Breast epithelium (tissue), 4 donors: ENCODE data around the gene SLC9A3. TPM values are rescaled to one million over a fixed set of nuclear protein-coding genes. Genes with fewer than 3 reads are reported as not detected.

ENCODE experiments used
- DNase-seq, 2 donors: peaks; one replicate each; pipeline ENCODE4 v3.0.0-alpha.2; 2019; ENCODE audit warnings: low spot score in 2 of 2
- H3K27ac ChIP-seq, 2 donors: fragments of 200-600 bp; sonication (generic) in 1 of 2; one replicate each; pipeline ENCODE4 v1.5.1; 2016 to 2019; ENCODE audit warnings: mild to moderate bottlenecking in 1 of 2
- H3K27me3 ChIP-seq, 2 donors: fragments of 200-600 bp; sonication (generic) in 1 of 2; one replicate each; pipeline versions ENCODE4 v1.5.1 to v1.6.0; 2017 to 2019; ENCODE audit warnings: control low read depth in 1 of 2, mild to moderate bottlenecking in 1 of 2
- H3K36me3 ChIP-seq: fragments of 200-600 bp; one replicate; pipeline ENCODE4 v1.5.1; 2019
- H3K4me1 ChIP-seq, 2 donors: fragments of 200-600 bp; sonication (generic); one replicate each; pipeline ENCODE4 v1.5.1; 2016 to 2019; ENCODE audit warnings: control low read depth in 1 of 2
- H3K4me3 ChIP-seq, 3 donors: fragments of 200-600 bp; sonication (generic); 1 replicate in 2 of 3; 2 replicates in 1 of 3; pipeline ENCODE4 v1.5.1; 2016 to 2019; ENCODE audit warnings: mild to moderate bottlenecking in 3 of 3, moderate library complexity in 2 of 3
- H3K9me3 ChIP-seq, 2 donors: fragments of 200-600 bp; sonication (generic) in 1 of 2; one replicate each; pipeline ENCODE4 v1.5.1; 2016 to 2019; ENCODE audit warnings: control low read depth in 1 of 2
- CTCF ChIP-seq, 3 donors: fragments of 450-650 bp; IDR thresholded peaks; one replicate each; pipeline ENCODE4 v1.5.1; 2016 to 2017; ENCODE audit warnings: antibody characterized with exemption in 3 of 3, mild to moderate bottlenecking in 3 of 3, moderate library complexity in 3 of 3
- POLR2A ChIP-seq: fragments of 450-650 bp; IDR thresholded peaks from one replicate; pipeline ENCODE4 v1.6.1; 2016; ENCODE audit warnings: antibody characterized with exemption, mild to moderate bottlenecking, moderate library complexity
- POLR2AphosphoS5 ChIP-seq, 3 donors: sonication (generic); formaldehyde crosslinking; IDR thresholded peaks; one replicate each; pipeline ENCODE4 v1.6.1; 2017; ENCODE audit warnings: antibody characterized with exemption in 3 of 3
- intact Hi-C: fragments of 100-400 bp; cut with DNase I; formaldehyde crosslinking; loops from one replicate; pipeline ENCODE4 v1.15.1; 2023; ENCODE audit warnings: low total_unique reads
- total RNA-seq, 3 donors: library from RNA; depleted of rRNA; stranded (reverse); fragments of >200 nt; gene quantifications; one replicate each; pipeline ENCODE4 v1.1.0, GENCODE V29; 2016

Gene SLC9A3
- total RNA-seq, 3 donors from 2014 or later, result 1.1 to 5.6 (median 2.3) TPM

GRCh38 chr5:520196-520849, 3.9 kb downstream of the SLC9A3 start:
- Histone ChIP-seq H3K4me3 (no peak overlapping the region), H3K36me3 (no peaks in the 10 kb centered on the region), H3K27ac (no peak overlapping the region), H3K4me1 (peaks cover 0 to 7% of the 10 kb centered on the region in 2 donors), H3K9me3 (no peaks in the 10 kb centered on the region), H3K27me3 (peaks cover 1 to 94% of the 10 kb centered on the region in 2 donors)
- no peak for TF ChIP-seq POLR2A
- TF ChIP-seq POLR2AphosphoS5 (IDR thresholded peaks at IDR 0.05), result no peak
- TF ChIP-seq CTCF (IDR thresholded peaks at IDR 0.05), result no peak
- DNase-seq, result no peak
- intact Hi-C loops, result no loop called here

- no peaks in the 10 kb centered on the region for H3K9me3 ChIP-seq
- TF ChIP-seq POLR2AphosphoS5 (IDR thresholded peaks at IDR 0.05), result no peak
- no peak for TF ChIP-seq CTCF (IDR thresholded peaks at IDR 0.05)
- no peak for TF ChIP-seq POLR2A
- H3K27me3 ChIP-seq, result peaks cover 0 to 94% of the 10 kb centered on the region in 2 donors
- intact Hi-C loops, result no loop called here
- no peak for DNase-seq
- H3K27ac ChIP-seq, result no peak overlapping the region
- peaks cover 0 to under 1% of the 10 kb centered on the region in 2 donors for H3K4me1 ChIP-seq
- no peaks in the 10 kb centered on the region for H3K36me3 ChIP-seq
- H3K4me3 ChIP-seq, result no peak overlapping the region
Observed at GRCh38 chr5:518721-519120, 5.5 kb downstream of the SLC9A3 start.

GRCh38 chr5:517535-518100, 6.6 kb downstream of the SLC9A3 start:
- TF ChIP-seq POLR2AphosphoS5 (IDR thresholded peaks at IDR 0.05) (no peak), CTCF (IDR thresholded peaks at IDR 0.05) (no peak), POLR2A (no peak)
- Histone ChIP-seq H3K9me3 (no peaks in the 10 kb centered on the region), H3K4me3 (no peak overlapping the region), H3K36me3 (no peaks in the 10 kb centered on the region), H3K4me1 (no peaks in the 10 kb centered on the region), H3K27ac (no peak overlapping the region), H3K27me3 (peaks cover 0 to 94% of the 10 kb centered on the region in 2 donors)
- no peak for DNase-seq
- intact Hi-C loops, result no loop called here

GRCh38 chr5:516980-517379, 7.3 kb downstream of the SLC9A3 start:
- H3K4me1 ChIP-seq, result no peaks in the 10 kb centered on the region
- no peak for DNase-seq
- intact Hi-C loops, result no loop called here
- no peak overlapping the region for H3K27ac ChIP-seq
- H3K4me3 ChIP-seq, result no peak overlapping the region
- peaks cover 0 to 92% of the 10 kb centered on the region in 2 donors for H3K27me3 ChIP-seq
- H3K9me3 ChIP-seq, result no peaks in the 10 kb centered on the region
- TF ChIP-seq CTCF (IDR thresholded peaks at IDR 0.05), result no peak
- no peak for TF ChIP-seq POLR2AphosphoS5 (IDR thresholded peaks at IDR 0.05)
- no peak for TF ChIP-seq POLR2A
- no peaks in the 10 kb centered on the region for H3K36me3 ChIP-seq

- intact Hi-C loops, result no loop called here
- peaks cover 0 to 87% of the 10 kb centered on the region in 2 donors for H3K27me3 ChIP-seq
Observed at GRCh38 chr5:516338-516925, 7.8 kb downstream of the SLC9A3 start.

More at GRCh38 chr5:516338-516925, 7.8 kb downstream of the SLC9A3 start:
- H3K9me3 ChIP-seq, result no peaks in the 10 kb centered on the region
- DNase-seq, result no peak
- H3K27ac ChIP-seq, result no peak overlapping the region
- no peaks in the 10 kb centered on the region for H3K4me1 ChIP-seq
- no peak overlapping the region for H3K4me3 ChIP-seq
- H3K36me3 ChIP-seq, result no peaks in the 10 kb centered on the region
- TF ChIP-seq CTCF (IDR thresholded peaks at IDR 0.05) (no peak), POLR2A (no peak), POLR2AphosphoS5 (IDR thresholded peaks at IDR 0.05) (no peak)
